GM12873 (cell line): ENCODE results near the gene SEMA4A.
A peak's percentile ranks its signal among the peaks of the same experiment; 100 is the strongest.

Source experiments
- TF ChIP-seq, protein P1 (sequence below): IDR thresholded peaks from 2 replicates; pipeline ENCODE4 v1.5.1; 2012; ENCODE audit warnings: low read depth, mild to moderate bottlenecking, moderate library complexity, low read length, control low read depth; ENCODE audit not compliant: insufficient read depth; ENCODE audit errors: missing control alignments

SEMA4A gene

DNA sequence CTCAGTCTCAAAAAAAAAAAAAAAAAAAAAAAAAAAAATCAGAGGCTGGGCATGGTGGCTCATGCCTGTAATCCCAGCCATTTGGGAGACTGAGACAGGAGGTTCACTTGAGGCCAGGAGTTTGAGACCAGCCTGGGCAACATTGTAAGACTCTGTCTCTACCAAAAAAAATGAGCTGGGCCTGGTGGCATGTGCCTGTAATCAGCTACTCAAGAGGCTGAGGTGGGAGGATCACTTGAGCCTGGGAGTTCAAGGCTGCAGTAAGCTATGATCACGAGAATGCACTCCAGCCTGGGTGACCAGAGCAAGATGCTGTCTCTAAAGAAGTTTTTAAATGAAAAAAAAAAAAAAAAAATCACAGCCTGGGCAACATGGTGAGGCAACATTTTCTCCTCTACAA is 10.3 kb downstream of the SEMA4A start:
- TF ChIP-seq, protein P1, sequence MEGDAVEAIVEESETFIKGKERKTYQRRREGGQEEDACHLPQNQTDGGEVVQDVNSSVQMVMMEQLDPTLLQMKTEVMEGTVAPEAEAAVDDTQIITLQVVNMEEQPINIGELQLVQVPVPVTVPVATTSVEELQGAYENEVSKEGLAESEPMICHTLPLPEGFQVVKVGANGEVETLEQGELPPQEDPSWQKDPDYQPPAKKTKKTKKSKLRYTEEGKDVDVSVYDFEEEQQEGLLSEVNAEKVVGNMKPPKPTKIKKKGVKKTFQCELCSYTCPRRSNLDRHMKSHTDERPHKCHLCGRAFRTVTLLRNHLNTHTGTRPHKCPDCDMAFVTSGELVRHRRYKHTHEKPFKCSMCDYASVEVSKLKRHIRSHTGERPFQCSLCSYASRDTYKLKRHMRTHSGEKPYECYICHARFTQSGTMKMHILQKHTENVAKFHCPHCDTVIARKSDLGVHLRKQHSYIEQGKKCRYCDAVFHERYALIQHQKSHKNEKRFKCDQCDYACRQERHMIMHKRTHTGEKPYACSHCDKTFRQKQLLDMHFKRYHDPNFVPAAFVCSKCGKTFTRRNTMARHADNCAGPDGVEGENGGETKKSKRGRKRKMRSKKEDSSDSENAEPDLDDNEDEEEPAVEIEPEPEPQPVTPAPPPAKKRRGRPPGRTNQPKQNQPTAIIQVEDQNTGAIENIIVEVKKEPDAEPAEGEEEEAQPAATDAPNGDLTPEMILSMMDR, result no peak

DNA sequence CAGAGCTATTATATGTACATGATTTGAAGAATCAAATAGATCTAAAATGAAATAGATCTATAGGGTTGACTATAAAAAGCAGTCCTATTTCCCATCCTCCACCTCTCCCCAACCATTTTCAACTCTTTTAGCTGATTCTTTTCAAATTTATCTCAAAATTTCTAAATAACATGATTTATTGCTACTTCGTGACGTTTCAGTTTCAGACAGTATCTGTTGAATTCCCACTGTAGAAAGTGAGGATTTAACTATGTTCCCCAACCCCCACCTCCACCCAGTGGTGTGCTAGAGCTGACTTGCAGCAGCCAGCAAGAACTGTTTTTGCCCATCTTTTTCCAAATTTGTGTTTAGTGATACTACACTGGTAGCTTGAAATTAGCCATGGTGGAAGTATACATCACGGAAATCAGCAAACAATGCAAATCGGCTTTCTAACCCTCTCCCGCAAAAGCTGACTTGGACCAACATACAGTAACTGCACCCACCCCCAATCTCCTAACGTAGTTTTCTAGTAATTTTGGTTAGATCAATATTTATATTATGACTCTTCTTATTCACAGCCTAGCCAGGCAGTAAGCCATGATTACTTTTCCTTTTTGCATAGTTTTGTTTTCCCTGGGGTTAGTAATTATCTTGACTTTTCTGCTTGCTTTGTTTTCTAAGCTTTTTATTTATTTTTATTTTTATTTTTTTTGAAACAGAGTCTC is 10.9 kb downstream of the SEMA4A start:
- TF ChIP-seq, protein P1, result no peak

GRCh38 chr1:156165083-156165482 is 11.7 kb downstream of the SEMA4A start:
- TF ChIP-seq, protein P1, result no peak

- TF ChIP-seq, protein P1, result no peak
Observed at GRCh38 chr1:156167536-156167935, 14.2 kb downstream of the SEMA4A start.

GRCh38 chr1:156172696-156173470 is 19.5 kb downstream of the SEMA4A start:
- TF ChIP-seq, protein P1, result peak; percentile 12

DNA sequence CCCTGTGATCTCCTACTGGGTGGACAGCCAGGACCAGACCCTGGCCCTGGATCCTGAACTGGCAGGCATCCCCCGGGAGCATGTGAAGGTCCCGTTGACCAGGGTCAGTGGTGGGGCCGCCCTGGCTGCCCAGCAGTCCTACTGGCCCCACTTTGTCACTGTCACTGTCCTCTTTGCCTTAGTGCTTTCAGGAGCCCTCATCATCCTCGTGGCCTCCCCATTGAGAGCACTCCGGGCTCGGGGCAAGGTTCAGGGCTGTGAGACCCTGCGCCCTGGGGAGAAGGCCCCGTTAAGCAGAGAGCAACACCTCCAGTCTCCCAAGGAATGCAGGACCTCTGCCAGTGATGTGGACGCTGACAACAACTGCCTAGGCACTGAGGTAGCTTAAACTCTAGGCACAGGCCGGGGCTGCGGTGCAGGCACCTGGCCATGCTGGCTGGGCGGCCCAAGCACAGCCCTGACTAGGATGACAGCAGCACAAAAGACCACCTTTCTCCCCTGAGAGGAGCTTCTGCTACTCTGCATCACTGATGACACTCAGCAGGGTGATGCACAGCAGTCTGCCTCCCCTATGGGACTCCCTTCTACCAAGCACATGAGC is 23.3 kb downstream of the SEMA4A start:
- TF ChIP-seq, protein P1, result no peak
